GM13976 (cell line): ENCODE data around the gene GPHN.
"Not testable (repeated sequence)": the region's sequence is repeated elsewhere in the genome, so short reads cannot be mapped to it uniquely, and the experiment has no call there.

Experiments used
- DNase-seq: peaks from one replicate; pipeline ENCODE4 v3.0.0; 2012; ENCODE audit warnings: low spot score
- in situ Hi-C: fragments of 300-500 bp; cut with MboI; formaldehyde crosslinking; loops from one replicate; pipeline ENCODE4 v1.12.0; 2022; ENCODE audit warnings: low sequenced_read_pairs, mixed read lengths, inconsistent platforms; ENCODE audit not compliant: unreplicated experiment
- TF ChIP-seq, protein P1 (sequence below): IDR thresholded peaks from 2 replicates; pipeline ENCODE4 v1.5.1; 2012; ENCODE audit warnings: borderline replicate concordance, mild to moderate bottlenecking; ENCODE audit not compliant: insufficient read depth; ENCODE audit errors: extremely low read depth, missing control alignments, control extremely low read depth

Gene GPHN

DNA sequence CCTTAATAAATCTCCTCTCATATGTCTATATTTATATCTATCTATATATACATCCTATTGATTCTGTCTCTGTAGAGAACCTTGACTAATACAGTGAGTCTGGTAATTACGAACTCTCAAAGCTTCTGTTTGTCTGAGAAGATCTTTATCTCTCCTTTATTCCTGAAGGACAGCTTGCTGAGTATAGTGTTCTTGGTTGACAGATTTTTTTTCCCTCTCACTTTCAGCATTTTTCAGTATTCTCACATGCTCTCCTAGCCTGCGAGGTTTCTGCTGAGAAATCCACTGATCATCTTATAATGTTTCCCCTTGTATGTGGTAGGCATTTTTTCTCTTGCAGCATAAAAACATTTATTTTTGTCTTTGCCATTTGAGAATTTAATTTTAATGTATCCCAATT lies 67.1 kb downstream of the GPHN start:
- in situ Hi-C loops: no loop called here
- TF ChIP-seq, protein P1, sequence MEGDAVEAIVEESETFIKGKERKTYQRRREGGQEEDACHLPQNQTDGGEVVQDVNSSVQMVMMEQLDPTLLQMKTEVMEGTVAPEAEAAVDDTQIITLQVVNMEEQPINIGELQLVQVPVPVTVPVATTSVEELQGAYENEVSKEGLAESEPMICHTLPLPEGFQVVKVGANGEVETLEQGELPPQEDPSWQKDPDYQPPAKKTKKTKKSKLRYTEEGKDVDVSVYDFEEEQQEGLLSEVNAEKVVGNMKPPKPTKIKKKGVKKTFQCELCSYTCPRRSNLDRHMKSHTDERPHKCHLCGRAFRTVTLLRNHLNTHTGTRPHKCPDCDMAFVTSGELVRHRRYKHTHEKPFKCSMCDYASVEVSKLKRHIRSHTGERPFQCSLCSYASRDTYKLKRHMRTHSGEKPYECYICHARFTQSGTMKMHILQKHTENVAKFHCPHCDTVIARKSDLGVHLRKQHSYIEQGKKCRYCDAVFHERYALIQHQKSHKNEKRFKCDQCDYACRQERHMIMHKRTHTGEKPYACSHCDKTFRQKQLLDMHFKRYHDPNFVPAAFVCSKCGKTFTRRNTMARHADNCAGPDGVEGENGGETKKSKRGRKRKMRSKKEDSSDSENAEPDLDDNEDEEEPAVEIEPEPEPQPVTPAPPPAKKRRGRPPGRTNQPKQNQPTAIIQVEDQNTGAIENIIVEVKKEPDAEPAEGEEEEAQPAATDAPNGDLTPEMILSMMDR: no peak

DNA sequence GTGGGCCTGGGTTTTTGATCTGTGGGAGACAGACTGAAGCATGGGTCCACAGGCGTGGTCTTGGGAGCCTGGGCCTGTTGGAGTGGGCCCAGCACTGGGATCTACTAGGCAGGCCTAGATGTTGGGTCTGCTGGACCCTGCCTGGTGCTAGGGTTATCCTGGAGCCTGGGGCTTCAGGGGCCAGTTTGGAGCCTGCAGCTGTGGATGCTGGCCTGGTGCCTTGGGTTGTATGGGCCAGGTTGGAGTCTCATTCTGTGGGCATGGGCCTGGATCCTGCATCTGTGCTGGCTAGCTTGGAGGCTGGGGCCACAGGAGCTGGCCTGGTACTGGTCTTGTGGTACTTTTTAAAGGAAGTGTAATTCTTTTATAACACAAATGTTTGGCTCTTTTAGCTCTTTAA lies 68.0 kb downstream of the GPHN start:
- TF ChIP-seq, protein P1: no peak
- no peak for DNase-seq
- in situ Hi-C loops: no loop called here

More for the DNA sequence above, 67.1 kb downstream of the GPHN start:
- DNase-seq: no peak

- in situ Hi-C loops, DNase-seq: not testable (repeated sequence)
These were observed 79.8 kb downstream of the GPHN start for GRCh38 chr14:66587753-66588152.

GRCh38 chr14:66595394-66595793 lies 87.4 kb downstream of the GPHN start:
- in situ Hi-C loops: no loop called here
- no peak for DNase-seq
- TF ChIP-seq, protein P1: no peak

DNA sequence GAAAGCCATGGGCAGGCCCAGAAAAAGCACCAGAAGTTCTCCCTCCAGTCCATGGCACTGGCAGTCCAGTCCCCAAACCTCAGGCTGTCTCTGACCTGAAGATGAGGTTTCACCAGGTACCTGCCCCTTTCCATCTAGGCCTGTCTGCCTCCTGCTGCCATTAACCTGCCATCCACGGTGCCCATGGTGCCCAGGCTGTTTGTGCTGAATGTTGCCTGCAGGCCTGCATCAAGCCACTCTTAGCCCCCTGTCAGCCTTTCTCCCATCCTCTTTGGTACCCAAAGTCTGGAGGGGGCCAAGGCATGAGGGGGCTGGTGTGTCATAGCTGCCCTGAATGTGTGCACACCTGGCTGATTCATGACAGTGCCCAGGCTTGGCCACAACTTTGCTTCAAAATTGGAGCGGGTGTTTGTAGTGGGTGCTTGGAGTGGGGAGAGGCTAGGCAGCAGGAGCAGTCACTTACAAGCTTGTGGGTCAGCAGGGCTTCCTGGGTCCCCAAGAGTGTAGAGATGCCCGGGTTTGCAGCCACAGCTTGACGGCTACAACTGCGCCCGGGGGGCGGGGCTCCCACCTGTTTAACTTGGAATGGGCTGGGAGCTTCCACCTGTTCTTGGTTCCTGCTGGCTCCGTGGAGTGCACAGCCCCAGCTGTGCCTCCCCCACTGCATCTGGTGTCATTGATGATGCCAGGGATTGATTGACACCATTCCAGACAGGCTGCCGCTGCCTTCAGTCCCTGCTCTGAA lies 88.5 kb downstream of the GPHN start:
- in situ Hi-C loops: no loop called here
- TF ChIP-seq, protein P1: no peak
- DNase-seq: no peak

- no peak for DNase-seq
- TF ChIP-seq, protein P1: no peak
- in situ Hi-C loops: no loop called here
These were observed 92.5 kb downstream of the GPHN start for GRCh38 chr14:66600416-66600815.

GRCh38 chr14:66601932-66602578 lies 94.1 kb downstream of the GPHN start:
- DNase-seq: no peak
- TF ChIP-seq, protein P1: no peak
- in situ Hi-C loops: no loop called here
